ELR (cell line): ENCODE data around the gene PLEKHH2.

Experiments used
- DNase-seq: peaks from one replicate; pipeline ENCODE4 v3.0.0-alpha.2; 2015; ENCODE audit warnings: low read depth

PLEKHH2 gene

GRCh38 chr2:43762286-43762685 lies 125.2 kb downstream of the PLEKHH2 start:
- DNase-seq, result no peak

- DNase-seq, result no peak
These were observed 126.0 kb downstream of the PLEKHH2 start for GRCh38 chr2:43763091-43763490.

- no peak for DNase-seq
These were observed 127.1 kb downstream of the PLEKHH2 start for GRCh38 chr2:43764086-43764705.

GRCh38 chr2:43766006-43766405 lies 128.9 kb downstream of the PLEKHH2 start:
- no peak for DNase-seq

- DNase-seq, result peak; percentile 92
These were observed 137.0 kb downstream of the PLEKHH2 start, which contains the start of gene DYNC2LI1 for GRCh38 chr2:43773876-43774613. DYNC2LI1 (plus strand) TSS chr2:43774039; CDS start chr2:43774139, 100 bp downstream.

GRCh38 chr2:43774617-43775016 lies 137.6 kb downstream of the PLEKHH2 start:
- DNase-seq, result no peak

- no peak for DNase-seq
These were observed 139.3 kb downstream of the PLEKHH2 start for GRCh38 chr2:43776324-43776723.

- no peak for DNase-seq
These were observed 140.4 kb downstream of the PLEKHH2 start for GRCh38 chr2:43777306-43777926.

- no peak for DNase-seq
These were observed 141.2 kb downstream of the PLEKHH2 start for GRCh38 chr2:43778233-43778632.

GRCh38 chr2:43787895-43788294 lies 150.8 kb downstream of the PLEKHH2 start:
- DNase-seq, result no peak

- no peak for DNase-seq
These were observed 151.6 kb downstream of the PLEKHH2 start for GRCh38 chr2:43788646-43789045.

- no peak for DNase-seq
These were observed 153.1 kb downstream of the PLEKHH2 start for GRCh38 chr2:43790147-43790546.

GRCh38 chr2:43791035-43791765 lies 154.1 kb downstream of the PLEKHH2 start:
- no peak for DNase-seq

- DNase-seq, result no peak
These were observed 155.6 kb downstream of the PLEKHH2 start for GRCh38 chr2:43792653-43793052.

- DNase-seq, result no peak
These were observed 157.9 kb downstream of the PLEKHH2 start for GRCh38 chr2:43794956-43795355.

- DNase-seq, result no peak
These were observed 159.1 kb downstream of the PLEKHH2 start for GRCh38 chr2:43796206-43796605.

GRCh38 chr2:43798300-43798699 lies 161.2 kb downstream of the PLEKHH2 start:
- DNase-seq, result peak; percentile 21

- no peak for DNase-seq
These were observed 163.8 kb downstream of the PLEKHH2 start for GRCh38 chr2:43800894-43801293.

GRCh38 chr2:43802135-43802534 lies 165.1 kb downstream of the PLEKHH2 start:
- DNase-seq, result no peak

- no peak for DNase-seq
These were observed 166.1 kb downstream of the PLEKHH2 start for GRCh38 chr2:43803113-43803512.

GRCh38 chr2:43806719-43807031 lies 169.6 kb downstream of the PLEKHH2 start:
- no peak for DNase-seq

GRCh38 chr2:43810452-43810851 lies 173.4 kb downstream of the PLEKHH2 start:
- no peak for DNase-seq

GRCh38 chr2:43810888-43811287 lies 173.8 kb downstream of the PLEKHH2 start:
- no peak for DNase-seq
